GM12892 (cell line): ENCODE data around the gene PACSIN1.

ENCODE experiments used
- POLR2A ChIP-seq: IDR thresholded peaks from 2 replicates; pipeline ENCODE4 v1.6.1; 2011; ENCODE audit warnings: low read depth, low read length, control low read depth
- POLR2AphosphoS5 ChIP-seq: IDR thresholded peaks from 2 replicates; pipeline ENCODE4 v1.6.1; 2011; ENCODE audit warnings: low read depth, low read length, control low read depth
- TAF1 ChIP-seq: IDR thresholded peaks from 2 replicates; pipeline ENCODE4 v1.6.1; 2011; ENCODE audit warnings: low read depth, mild to moderate bottlenecking, control low read depth, low read length, borderline replicate concordance

DNA sequence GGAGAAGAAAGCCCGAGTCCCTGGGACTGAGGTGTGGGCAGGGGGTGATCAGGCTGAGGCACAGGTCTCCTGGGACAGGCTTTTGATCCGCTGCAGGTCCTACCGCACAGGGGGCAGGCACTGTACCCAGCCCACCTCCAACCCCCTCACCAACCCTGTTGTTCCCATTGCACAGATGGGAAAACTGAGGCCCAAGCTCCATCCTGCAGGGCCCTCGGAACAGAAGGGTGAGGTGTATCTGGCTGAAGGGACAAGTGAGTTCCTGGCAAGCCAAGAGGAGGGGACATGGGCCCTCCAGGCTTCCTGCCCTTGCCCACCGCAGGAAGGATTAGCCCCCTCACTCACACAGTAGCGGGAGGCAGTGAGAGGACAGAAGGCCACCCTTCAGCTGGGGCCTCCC is 106.7 kb downstream of the PACSIN1 start:
- TF ChIP-seq TAF1 (no peak), POLR2A (no peak), POLR2AphosphoS5 (no peak)
